Activated CD8-positive, alpha-beta memory T cell treated with anti-CD3 and anti-CD28 coated beads for 48 hours (primary cell): Measurements from ENCODE around the gene MTX3.

Source experiments
- DNase-seq, 3 experiments: peaks; one replicate each; pipeline ENCODE4 v3.0.0-alpha.2; 2020; ENCODE audit warnings: low read depth in 2 of 3, low spot score in 2 of 3

Gene MTX3

GRCh38 chr5:79990598-79991507, at the start of gene MTX3:
MTX3 (minus strand) TSS chr5:79991262; CDS start chr5:79991238, 24 bp downstream.
- peak; percentile 75 to 79 (median 78) for DNase-seq

- DNase-seq, result no peak
Observed at GRCh38 chr5:80039650-80040049, 48.6 kb upstream of the MTX3 start.

GRCh38 chr5:80037366-80037765, 46.3 kb upstream of the MTX3 start:
- no peak for DNase-seq

GRCh38 chr5:80036615-80037014, 45.6 kb upstream of the MTX3 start:
- DNase-seq, result no peak

DNA sequence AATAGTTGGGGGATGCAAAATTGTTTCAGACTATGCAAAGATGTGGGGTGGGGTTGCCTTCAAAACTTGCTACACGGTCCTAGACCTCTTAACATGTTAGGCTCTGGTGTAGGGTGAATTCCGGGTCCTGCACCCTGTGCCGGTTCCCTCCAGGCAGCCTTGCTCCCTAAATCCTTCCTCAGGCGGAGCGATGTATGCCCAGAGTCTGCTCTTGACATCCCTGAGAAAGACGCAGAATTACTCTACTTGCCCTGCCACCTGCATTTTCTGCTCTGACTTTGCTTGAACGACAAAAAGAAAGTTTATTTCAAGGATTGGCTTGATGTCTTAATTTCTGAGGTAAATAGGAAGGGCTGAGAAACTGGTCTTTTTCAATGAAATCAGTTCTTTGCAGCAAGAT, 44.8 kb upstream of the MTX3 start:
- no peak for DNase-seq

DNA sequence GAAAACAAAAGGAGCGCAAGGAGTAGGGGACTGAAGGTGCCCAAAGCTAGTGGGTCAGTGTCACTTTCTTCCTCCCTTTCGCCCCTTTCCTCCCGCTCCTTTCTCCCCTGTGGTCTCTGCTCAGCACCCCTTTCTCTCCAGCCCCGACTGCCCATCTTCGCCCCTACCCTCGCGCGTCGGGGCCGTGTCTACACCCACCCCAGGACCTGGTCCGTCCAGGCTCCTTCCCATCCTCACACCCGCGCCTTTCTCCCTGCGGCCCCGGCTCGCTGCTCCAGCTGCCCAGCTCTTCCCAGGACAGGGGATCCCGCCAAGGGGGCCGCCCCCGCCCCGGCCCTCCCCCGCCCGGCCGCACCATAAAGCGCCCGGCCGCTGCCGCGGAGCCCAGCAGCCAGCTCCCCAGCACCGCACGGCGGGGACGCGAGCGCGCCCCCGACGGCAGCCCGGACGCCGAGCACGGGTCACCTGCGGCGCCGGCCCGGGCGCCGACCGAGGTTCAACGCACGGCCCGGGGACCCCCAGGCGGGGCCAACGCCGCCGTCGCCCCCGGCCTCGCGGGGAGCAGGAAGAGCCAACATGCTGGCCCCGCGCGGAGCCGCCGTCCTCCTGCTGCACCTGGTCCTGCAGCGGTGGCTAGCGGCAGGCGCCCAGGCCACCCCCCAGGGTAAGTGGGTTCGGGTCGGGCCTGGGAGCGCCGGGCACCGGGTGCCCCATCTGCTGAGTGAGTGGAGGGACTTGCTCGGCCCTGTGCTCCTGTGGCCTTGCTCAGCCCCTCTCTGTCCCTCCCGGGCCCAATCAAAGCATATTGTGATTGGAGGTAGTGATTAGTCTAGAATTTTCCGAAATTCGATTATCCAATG, 44.1 kb upstream of the MTX3 start, which contains the start of gene THBS4:
Gene THBS4, plus strand, starts transcription at position 387 of the 860 bp plus-strand sequence. Its CDS starts 190 bp downstream, at position 577.
- DNase-seq, result no peak

DNA sequence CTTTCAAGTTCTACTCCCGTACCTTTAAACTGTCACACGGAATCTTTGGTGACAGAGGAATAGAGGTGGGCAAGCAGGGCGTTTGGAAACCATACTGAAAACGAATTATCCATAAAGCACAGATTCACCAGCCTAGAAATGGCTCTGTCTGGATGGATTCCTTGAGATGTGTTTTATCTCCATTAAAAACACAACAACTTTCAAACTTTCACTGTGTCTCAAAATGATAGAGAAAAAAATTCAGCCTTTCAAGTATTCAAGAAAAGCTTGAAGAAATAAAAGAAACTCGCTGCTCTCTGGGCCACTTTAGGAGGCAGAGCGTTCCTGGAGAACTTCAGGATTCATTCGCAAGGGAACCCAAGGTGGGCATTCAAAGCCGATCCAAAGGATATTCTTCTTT, 43.5 kb upstream of the MTX3 start:
- no peak for DNase-seq

DNA sequence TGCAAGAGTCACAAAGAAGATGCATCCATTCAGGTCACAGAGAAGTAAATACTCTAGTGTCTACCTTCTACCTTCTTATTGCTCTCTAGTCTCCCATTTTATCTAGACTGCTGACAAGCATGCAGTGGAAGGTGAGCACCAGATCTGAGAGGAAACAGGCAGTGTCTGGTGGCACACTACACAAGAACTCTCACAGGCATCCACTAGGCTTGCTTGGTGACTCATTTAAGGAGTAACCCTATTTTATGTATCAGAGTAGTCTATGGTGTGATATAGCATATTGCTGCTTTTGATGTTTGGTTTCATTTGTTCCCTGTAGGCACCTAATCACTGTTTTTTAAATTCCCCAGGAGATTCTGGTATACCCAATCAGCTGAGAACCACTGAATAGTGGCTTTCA, 42.5 kb upstream of the MTX3 start:
- DNase-seq, result no peak

- DNase-seq, result no peak
Observed at GRCh38 chr5:80031109-80031508, 40.0 kb upstream of the MTX3 start.

DNA sequence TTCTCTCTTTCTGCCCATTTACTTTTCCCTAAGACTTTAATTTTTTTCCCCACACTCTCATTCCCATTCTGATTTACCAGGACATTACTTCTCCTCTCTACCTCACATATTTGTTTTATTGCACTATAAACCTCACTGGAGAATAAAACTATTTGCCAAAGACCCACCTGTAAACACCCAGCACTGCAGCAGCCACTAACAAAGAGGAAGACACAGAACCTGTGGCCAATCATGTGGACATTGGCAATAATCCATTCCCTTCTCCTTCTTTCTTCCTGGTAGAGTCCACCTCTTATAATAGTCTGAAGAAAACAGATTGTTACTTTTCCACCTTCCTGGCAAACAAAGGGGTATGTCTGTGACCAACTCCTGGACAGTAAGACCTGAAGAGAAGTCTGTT, 35.8 kb upstream of the MTX3 start:
- no peak for DNase-seq

DNA sequence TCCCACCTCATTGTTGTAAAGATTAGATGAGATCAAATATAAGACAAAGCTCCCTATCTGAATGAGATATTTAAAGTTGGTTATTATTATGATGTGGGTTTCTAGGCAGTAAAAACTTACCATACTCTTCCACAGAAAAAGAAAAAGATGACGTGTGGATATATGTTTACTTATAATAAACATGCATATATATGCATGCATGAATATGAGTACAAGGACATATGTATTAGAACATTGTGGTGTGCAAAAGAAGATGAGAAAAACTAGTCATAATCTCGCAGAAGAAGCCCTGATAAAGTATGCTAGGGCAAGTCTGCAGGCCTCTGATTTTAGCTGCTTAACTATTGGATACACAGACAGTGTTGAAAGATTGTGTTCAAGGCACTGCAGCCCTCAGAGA, 34.0 kb upstream of the MTX3 start:
- no peak for DNase-seq

- DNase-seq, result no peak
Observed at GRCh38 chr5:80010754-80011392, 19.8 kb upstream of the MTX3 start.

- no peak for DNase-seq
Observed at GRCh38 chr5:80008995-80009765, 18.1 kb upstream of the MTX3 start.

GRCh38 chr5:80002677-80003076, 11.6 kb upstream of the MTX3 start:
- DNase-seq, result no peak

DNA sequence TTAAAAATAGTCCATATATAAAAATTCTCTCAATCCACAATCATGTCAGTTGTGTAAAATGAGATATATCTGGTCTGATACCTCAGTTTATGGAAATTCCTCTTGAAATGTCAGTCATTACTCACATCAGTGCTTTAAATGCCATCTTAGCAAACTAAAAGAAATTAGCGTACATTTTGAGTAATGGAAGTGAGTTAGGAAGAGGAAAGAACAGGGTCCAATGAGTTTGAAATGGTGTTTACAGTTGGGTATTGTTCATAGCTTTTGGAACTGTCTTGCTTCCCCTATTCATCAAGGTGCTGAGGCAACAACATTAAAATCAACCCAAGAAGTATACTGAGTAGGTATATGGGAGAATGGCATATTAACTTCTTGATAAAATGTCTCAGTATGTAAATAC, 8.7 kb upstream of the MTX3 start:
- no peak for DNase-seq

DNA sequence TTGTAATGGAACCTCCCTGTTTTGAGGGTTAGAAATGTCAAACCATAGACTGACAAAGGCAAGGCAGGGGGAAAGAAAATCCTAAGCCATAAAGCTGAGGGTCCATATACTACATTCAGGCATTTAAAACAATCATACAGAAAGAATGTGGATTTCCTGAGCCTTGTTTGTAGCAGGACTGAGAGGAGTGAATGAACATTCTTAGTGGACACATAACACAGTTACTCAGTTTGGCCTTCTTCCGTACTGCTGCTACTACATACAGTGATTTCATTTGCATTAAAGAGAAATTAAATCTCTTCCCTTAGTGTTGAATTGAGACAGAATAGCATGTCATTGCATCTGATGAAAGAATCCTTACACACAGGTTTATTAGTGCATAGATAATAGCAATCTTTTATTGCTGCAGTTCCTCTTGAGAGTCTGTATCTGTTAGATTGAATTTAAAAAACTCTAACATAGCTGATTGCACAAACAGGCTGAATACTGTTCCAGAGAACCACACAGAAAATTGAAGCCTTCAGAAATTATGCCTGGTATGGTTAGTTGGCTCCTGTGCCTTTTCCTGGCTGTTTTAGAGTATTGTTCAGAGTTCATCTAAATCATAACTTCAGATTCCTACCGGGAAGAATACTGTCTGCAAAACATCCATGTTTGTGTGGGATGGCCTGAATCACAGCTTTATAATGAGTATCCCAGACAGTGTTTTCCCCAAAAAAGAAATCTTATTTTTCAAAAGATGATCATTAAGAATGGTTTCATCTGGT, 2.0 kb upstream of the MTX3 start:
- no peak for DNase-seq

- DNase-seq, result no peak
Observed at GRCh38 chr5:79990205-79990597, 861 bp downstream of the MTX3 start.

DNA sequence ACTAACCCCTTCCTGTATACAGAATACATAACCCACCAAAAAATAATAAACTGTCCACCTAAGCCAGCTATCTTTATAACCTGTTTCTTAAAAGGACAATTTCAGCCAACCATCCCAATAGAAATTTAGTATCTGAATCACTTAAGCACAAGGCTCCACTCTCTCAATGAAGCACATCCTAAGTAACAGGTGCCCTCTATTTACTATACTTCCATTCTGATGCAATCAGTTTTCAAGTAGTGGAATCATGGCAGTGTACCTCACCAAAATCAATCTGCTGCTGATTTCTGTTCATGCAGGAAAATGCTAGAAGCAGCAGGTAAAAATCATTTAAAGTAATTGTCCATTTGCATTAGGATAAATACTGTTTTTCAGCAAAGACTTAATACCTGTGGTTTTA, 4.8 kb downstream of the MTX3 start:
- DNase-seq, result no peak

DNA sequence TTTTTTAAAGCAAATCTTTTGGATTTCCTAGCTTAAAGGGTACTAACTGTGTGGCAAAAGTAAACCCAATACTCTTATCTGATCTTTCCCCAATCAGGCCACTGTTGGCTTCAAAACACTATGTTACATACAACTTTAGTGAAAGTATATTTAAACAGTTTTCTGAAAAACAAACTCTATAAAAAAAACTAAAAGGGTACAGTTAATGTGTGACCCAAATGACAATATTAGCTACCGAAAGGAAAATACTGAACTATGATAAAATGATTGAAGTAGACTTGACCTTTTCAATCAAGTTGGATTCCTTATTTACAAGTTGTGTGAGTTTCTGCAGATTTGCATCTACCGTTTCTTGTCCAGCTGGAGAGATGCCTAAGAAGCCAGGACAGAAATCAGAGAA, 5.8 kb downstream of the MTX3 start:
- no peak for DNase-seq

GRCh38 chr5:79984363-79984762, 6.7 kb downstream of the MTX3 start:
- DNase-seq, result no peak
